HG03064 (cell line): ENCODE results near the gene TNNC2.
"Not testable (repeated sequence)": the region's sequence is repeated elsewhere in the genome, so short reads cannot be mapped to it uniquely, and the experiment has no call there.

Experiments
- ATAC-seq: cut with Tn5 transposase; IDR thresholded peaks from one replicate; pipeline ENCODE4 v1.9.1; 2021; ENCODE audit warnings: low read depth; ENCODE audit not compliant: unreplicated experiment

Gene TNNC2

GRCh38 chr20:45848969-45849582, 22.0 kb upstream of the TNNC2 start:
- no peak for ATAC-seq

GRCh38 chr20:45848421-45848820, 21.3 kb upstream of the TNNC2 start:
- no peak for ATAC-seq

GRCh38 chr20:45845452-45845851, 18.3 kb upstream of the TNNC2 start:
- ATAC-seq, result no peak

GRCh38 chr20:45843506-45843905, 16.4 kb upstream of the TNNC2 start:
- ATAC-seq, result no peak

GRCh38 chr20:45842169-45842812, 15.2 kb upstream of the TNNC2 start:
- no peak for ATAC-seq

GRCh38 chr20:45841407-45842129, 14.5 kb upstream of the TNNC2 start:
- no peak for ATAC-seq

GRCh38 chr20:45840700-45841198, 13.6 kb upstream of the TNNC2 start:
- ATAC-seq, result no peak

- ATAC-seq, result no peak
Measured at GRCh38 chr20:45836841-45837240, 9.7 kb upstream of the TNNC2 start.

- no peak for ATAC-seq
Measured at GRCh38 chr20:45835825-45836224, 8.7 kb upstream of the TNNC2 start.

GRCh38 chr20:45835329-45835765, 8.2 kb upstream of the TNNC2 start:
- no peak for ATAC-seq

- ATAC-seq, result no peak
Measured at GRCh38 chr20:45834797-45835161, 7.7 kb upstream of the TNNC2 start.

- ATAC-seq, result no peak
Measured at GRCh38 chr20:45833883-45834796, 7.0 kb upstream of the TNNC2 start.

- no peak for ATAC-seq
Measured at GRCh38 chr20:45833030-45833882, 6.1 kb upstream of the TNNC2 start, which contains the start of gene SNX21. TSS of gene SNX21 (plus strand) at chr20:45833799. CDS start at chr20:45833920, 121 bp downstream.

- no peak for ATAC-seq
Measured at GRCh38 chr20:45832619-45833018, 5.5 kb upstream of the TNNC2 start.

- not testable (repeated sequence) for ATAC-seq
Measured at GRCh38 chr20:45829673-45830106, 2.6 kb upstream of the TNNC2 start.

GRCh38 chr20:45828589-45828988, 1.5 kb upstream of the TNNC2 start:
- ATAC-seq, result no peak

GRCh38 chr20:45827712-45828111, 600 bp upstream of the TNNC2 start:
- no peak for ATAC-seq

- ATAC-seq, result no peak
Measured at GRCh38 chr20:45826381-45827019, 612 bp downstream of the TNNC2 start.
